ENCODE data around the gene NOC2L. TPM values are rescaled to one million over a fixed set of nuclear protein-coding genes. Genes with fewer than 3 reads are reported as not detected.

NOC2L gene
- total RNA-seq, 1 experiment from 2014 or later = 214 TPM

DNA sequence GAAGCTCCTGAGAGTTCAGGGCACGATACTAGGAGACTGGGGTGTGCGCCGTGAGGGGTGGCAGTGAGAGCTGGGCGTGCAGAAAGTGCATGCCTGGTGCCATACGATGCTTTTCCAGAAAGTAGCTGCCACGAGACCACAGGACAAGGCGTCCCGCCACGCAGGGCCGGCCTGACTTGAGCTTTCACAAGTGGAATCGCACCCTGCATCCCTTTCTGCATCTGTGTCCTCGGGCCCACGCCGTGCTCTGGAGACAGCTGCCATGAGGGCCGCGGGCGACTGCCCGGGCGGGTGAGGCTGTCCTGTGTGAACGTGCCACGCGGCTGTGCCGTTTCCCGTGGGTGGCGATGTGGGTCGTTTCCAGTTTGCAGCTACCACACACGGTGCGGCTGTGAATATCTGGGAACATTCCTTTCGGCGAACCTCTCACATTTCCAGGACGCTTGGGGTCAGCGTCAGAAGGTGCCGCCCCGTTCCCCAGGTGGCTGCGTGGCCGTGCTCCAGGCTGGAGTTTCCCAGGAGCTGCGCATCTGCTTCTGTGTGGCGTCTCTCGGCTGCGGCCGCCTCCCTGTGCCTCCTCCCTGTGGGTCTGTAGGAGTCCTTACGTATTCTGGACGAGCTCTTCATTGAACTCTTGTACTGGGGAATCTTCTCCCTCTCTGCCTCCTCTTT is 23.8 kb upstream of the NOC2L start:
- intact Hi-C loops (cut with micrococcal nuclease; ENCODE audit: unreplicated experiment) = loop anchor here (5.0 kb wide), 1 partner anchor 79 kb away; no protein-coding TSS in a partner anchor
- Histone ChIP-seq H3K4me3 (ENCODE audit: low read depth, low read length, poor library complexity, severe bottlenecking) (no peak overlapping the region), H3K27me3 (replicated peaks; ENCODE audit: insufficient read depth, low read depth, low read length, poor library complexity) (no peaks in the 10 kb centered on the region), H3K4me1 (ENCODE audit: insufficient read depth, low read length, poor library complexity, severe bottlenecking) (no peaks in the 10 kb centered on the region), H3K27ac (ENCODE audit: low read depth, low read length, poor library complexity, severe bottlenecking) (no peak overlapping the region), H3K9me3 (ENCODE audit: low read depth, low read length, poor library complexity, severe bottlenecking) (no peaks in the 10 kb centered on the region), H3K36me3 (ENCODE audit: insufficient read depth, low read length, poor library complexity, severe bottlenecking) (no peaks in the 10 kb centered on the region)
- POLR2A ChIA-PET (ENCODE audit: low non-redundant PET) = no interaction called here
- no peak for DNase-seq (ENCODE audit: low spot score)
- no peak for TF ChIP-seq EZH2 (IDR thresholded peaks at IDR 0.05; ENCODE audit: borderline replicate concordance, low read depth, low read length, poor library complexity, severe bottlenecking)
- TF ChIP-seq, protein P1, sequence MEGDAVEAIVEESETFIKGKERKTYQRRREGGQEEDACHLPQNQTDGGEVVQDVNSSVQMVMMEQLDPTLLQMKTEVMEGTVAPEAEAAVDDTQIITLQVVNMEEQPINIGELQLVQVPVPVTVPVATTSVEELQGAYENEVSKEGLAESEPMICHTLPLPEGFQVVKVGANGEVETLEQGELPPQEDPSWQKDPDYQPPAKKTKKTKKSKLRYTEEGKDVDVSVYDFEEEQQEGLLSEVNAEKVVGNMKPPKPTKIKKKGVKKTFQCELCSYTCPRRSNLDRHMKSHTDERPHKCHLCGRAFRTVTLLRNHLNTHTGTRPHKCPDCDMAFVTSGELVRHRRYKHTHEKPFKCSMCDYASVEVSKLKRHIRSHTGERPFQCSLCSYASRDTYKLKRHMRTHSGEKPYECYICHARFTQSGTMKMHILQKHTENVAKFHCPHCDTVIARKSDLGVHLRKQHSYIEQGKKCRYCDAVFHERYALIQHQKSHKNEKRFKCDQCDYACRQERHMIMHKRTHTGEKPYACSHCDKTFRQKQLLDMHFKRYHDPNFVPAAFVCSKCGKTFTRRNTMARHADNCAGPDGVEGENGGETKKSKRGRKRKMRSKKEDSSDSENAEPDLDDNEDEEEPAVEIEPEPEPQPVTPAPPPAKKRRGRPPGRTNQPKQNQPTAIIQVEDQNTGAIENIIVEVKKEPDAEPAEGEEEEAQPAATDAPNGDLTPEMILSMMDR (conservative IDR thresholded peaks at IDR 0.05; ENCODE audit: low read depth, low read length) = no peak
- no TSS peak for BruUV-seq (replicated peaks)
- CTCF ChIA-PET = no interaction called here

DNA sequence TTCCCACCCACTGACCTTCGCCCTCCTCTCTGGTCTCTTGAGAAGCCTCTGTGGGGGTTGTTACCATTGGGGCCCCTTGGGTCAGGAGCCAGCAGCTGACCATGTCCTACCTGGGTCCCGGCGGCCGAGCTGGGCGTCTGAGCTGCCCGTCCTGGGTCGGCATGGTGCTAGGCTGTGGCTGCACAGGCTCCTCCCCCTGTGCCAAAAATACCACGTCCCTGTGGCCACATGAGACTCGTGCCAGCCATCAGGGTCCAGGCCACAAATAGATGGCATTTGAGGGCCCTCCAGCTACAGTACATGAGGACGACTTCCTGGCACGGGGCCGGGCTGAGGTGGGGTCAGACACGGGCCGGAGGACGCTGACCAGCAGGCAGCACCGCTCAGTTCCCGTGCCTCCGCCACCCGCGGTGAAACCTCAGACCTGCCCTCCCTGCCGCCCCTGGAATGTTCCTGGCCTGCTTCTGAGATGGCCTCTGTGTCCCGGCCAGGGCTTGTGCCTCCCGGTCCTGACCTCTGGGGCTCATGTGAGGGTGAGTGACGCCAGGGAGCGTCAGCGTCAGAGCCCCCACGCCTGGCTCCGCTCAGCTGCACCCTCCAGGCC is 23.0 kb upstream of the NOC2L start, which contains the start of gene PERM1:
TSS of gene PERM1 (minus strand) at position 139 of the 604 bp plus-strand sequence. CDS start 1,064 bp downstream, outside the sequence.
- Histone ChIP-seq H3K4me3 (ENCODE audit: low read depth, low read length, poor library complexity, severe bottlenecking) (no peak within 1 kb of the TSS), H3K36me3 (ENCODE audit: insufficient read depth, low read length, poor library complexity, severe bottlenecking) (no peaks in the 10 kb centered on the region), H3K4me1 (ENCODE audit: insufficient read depth, low read length, poor library complexity, severe bottlenecking) (no peaks in the 10 kb centered on the region), H3K9me3 (ENCODE audit: low read depth, low read length, poor library complexity, severe bottlenecking) (no peaks in the 10 kb centered on the region), H3K27ac (ENCODE audit: low read depth, low read length, poor library complexity, severe bottlenecking) (no peak within 1 kb of the TSS), H3K27me3 (replicated peaks; ENCODE audit: insufficient read depth, low read depth, low read length, poor library complexity) (no peaks in the 10 kb centered on the region)
- no peak for TF ChIP-seq EZH2 (IDR thresholded peaks at IDR 0.05; ENCODE audit: borderline replicate concordance, low read depth, low read length, poor library complexity, severe bottlenecking)
- TF ChIP-seq, protein P1 (conservative IDR thresholded peaks at IDR 0.05; ENCODE audit: low read depth, low read length) = no peak
- no TSS peak for BruUV-seq (replicated peaks)
- DNase-seq (ENCODE audit: low spot score) = no peak
- ChIA-PET CTCF (no interaction called here), POLR2A (ENCODE audit: low non-redundant PET) (interaction anchor here (0.6 kb wide), 1 partner anchor 12 kb away, joined by 4 read pairs; no protein-coding TSS in a partner anchor)
- intact Hi-C loops (cut with micrococcal nuclease; ENCODE audit: unreplicated experiment) = loop anchor here (5.0 kb wide), 1 partner anchor 80 kb away; no protein-coding TSS in a partner anchor

DNA sequence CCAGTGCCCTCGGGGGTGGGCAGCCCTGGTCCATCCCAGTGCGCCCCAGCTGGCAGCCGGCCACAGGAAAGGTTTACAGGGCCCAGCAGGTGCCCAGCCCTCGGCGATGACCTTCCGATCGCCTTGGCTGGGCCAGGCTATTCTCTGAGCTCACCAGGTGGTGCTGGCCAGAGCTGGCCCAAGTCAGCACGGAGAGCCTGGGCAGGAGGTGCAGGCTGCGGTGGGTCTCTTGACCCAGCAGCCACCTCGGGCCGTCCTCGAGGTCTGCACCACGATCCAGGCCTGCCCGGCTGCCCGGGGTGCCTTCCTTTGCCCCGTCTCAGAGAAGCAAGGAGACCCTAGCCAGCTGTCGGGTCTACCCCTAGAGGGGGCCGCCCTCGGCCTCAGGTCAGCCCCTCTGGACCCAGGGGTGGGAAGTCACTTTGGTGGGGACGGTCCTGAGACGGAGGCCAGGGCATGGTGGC is 22.5 kb upstream of the NOC2L start:
- POLR2A ChIA-PET (ENCODE audit: low non-redundant PET) = interaction anchor here (0.6 kb wide), 1 partner anchor 13 kb away, joined by 4 read pairs; no protein-coding TSS in a partner anchor

More for the DNA sequence above, 22.5 kb upstream of the NOC2L start:
- intact Hi-C loops (cut with micrococcal nuclease; ENCODE audit: unreplicated experiment) = loop anchor here (5.0 kb wide), 1 partner anchor 81 kb away; no protein-coding TSS in a partner anchor
- Histone ChIP-seq H3K4me3 (ENCODE audit: low read depth, low read length, poor library complexity, severe bottlenecking) (no peak overlapping the region), H3K36me3 (ENCODE audit: insufficient read depth, low read length, poor library complexity, severe bottlenecking) (no peaks in the 10 kb centered on the region), H3K27me3 (replicated peaks; ENCODE audit: insufficient read depth, low read depth, low read length, poor library complexity) (no peaks in the 10 kb centered on the region), H3K27ac (ENCODE audit: low read depth, low read length, poor library complexity, severe bottlenecking) (no peak overlapping the region), H3K9me3 (ENCODE audit: low read depth, low read length, poor library complexity, severe bottlenecking) (no peaks in the 10 kb centered on the region), H3K4me1 (ENCODE audit: insufficient read depth, low read length, poor library complexity, severe bottlenecking) (no peaks in the 10 kb centered on the region)
- CTCF ChIA-PET = interaction anchor here (0.9 kb wide), 1 partner anchor 21 kb away, joined by 4 read pairs; no protein-coding TSS in a partner anchor
- TF ChIP-seq, protein P1 (conservative IDR thresholded peaks at IDR 0.05; ENCODE audit: low read depth, low read length) = no peak
- TF ChIP-seq EZH2 (IDR thresholded peaks at IDR 0.05; ENCODE audit: borderline replicate concordance, low read depth, low read length, poor library complexity, severe bottlenecking) = no peak
- no TSS peak for BruUV-seq (replicated peaks)
- DNase-seq (ENCODE audit: low spot score) = no peak
